ENCODE results near the gene MCRIP2. TPM values are rescaled to one million over a fixed set of nuclear protein-coding genes. Genes with fewer than 3 reads are reported as not detected.

MCRIP2 gene
- total RNA-seq, 1 donor from 2014 or later = 27.0 TPM

DNA sequence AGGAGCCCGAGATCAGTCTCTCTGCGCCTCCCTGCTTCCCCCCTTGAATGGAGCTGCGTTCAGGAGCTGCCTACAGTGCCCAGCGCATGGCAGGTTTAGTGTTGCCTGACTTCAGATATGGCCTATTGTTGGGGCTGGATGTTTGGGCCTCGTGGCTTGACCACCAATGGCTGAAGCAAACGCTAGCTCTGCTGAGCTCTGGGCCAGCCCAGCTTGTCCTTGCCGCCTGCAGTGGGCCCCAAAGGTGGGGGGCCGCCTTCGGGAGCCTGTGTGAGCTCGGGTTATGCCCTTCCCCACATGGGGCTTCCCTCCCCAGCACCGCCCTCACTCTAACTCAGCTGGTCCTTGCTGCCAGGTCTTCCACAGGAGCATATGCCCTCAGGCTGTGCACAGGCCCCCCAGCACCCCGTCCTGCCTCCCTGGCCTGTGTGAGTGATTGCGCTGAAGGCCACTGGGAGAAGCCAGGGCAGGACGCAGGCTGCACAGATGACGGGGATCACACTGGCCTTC is 3.5 kb upstream of the MCRIP2 start:
- Histone ChIP-seq H3K27ac (no peak overlapping the region), H3K36me3 (no peaks in the 10 kb centered on the region), H3K4me3 (peak overlapping the region in 1 of 2 donors; percentile 96), H3K27me3 (no peaks in the 10 kb centered on the region), H3K4me1 (peaks cover 45% of the 10 kb centered on the region), H3K9me3 (no peaks in the 10 kb centered on the region)
- TF ChIP-seq, protein P1, sequence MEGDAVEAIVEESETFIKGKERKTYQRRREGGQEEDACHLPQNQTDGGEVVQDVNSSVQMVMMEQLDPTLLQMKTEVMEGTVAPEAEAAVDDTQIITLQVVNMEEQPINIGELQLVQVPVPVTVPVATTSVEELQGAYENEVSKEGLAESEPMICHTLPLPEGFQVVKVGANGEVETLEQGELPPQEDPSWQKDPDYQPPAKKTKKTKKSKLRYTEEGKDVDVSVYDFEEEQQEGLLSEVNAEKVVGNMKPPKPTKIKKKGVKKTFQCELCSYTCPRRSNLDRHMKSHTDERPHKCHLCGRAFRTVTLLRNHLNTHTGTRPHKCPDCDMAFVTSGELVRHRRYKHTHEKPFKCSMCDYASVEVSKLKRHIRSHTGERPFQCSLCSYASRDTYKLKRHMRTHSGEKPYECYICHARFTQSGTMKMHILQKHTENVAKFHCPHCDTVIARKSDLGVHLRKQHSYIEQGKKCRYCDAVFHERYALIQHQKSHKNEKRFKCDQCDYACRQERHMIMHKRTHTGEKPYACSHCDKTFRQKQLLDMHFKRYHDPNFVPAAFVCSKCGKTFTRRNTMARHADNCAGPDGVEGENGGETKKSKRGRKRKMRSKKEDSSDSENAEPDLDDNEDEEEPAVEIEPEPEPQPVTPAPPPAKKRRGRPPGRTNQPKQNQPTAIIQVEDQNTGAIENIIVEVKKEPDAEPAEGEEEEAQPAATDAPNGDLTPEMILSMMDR (IDR thresholded peaks at IDR 0.05) = no peak
- no peak for TF ChIP-seq POLR2AphosphoS5 (IDR thresholded peaks at IDR 0.05; ENCODE audit: insufficient read depth in 1 of 2, low read depth in 1 of 2)
- TF ChIP-seq POLR2A (IDR thresholded peaks at IDR 0.05) = no peak
- no peak for DNase-seq (ENCODE audit: extremely low spot score in 2 of 2)
- intact Hi-C loops (cut with DNase I) = no loop called here

DNA sequence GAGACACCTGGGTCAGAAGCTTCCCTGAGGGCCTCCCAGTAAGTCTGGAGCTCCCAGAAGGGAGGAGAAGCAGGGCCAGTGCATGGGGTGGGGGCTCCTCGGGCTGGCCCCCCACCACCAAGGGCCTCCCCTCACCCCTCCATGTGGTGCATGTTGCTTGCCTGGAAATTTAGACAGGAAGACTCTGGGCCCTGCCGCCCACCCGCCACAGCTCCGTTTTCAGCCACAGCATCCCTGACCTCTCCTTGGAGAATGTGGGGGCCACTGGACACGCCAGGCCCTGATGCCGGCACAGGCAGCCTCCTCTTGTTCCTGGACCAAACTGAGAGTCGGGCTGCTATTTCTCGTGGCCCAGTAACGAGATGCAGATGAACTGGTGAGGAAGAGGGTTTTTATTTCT is 2.8 kb upstream of the MCRIP2 start:
- no peak overlapping the region for H3K4me3 ChIP-seq
- no peak overlapping the region for H3K27ac ChIP-seq
- H3K9me3 ChIP-seq = no peaks in the 10 kb centered on the region
- H3K36me3 ChIP-seq = no peaks in the 10 kb centered on the region
- no peaks in the 10 kb centered on the region for H3K27me3 ChIP-seq
- DNase-seq (ENCODE audit: extremely low spot score in 2 of 2) = no peak
- H3K4me1 ChIP-seq = peaks cover 52% of the 10 kb centered on the region
- intact Hi-C loops (cut with DNase I) = no loop called here
- TF ChIP-seq POLR2AphosphoS5 (IDR thresholded peaks at IDR 0.05; ENCODE audit: insufficient read depth in 1 of 2, low read depth in 1 of 2) = no peak
- TF ChIP-seq, protein P1 (IDR thresholded peaks at IDR 0.05) = no peak
- no peak for TF ChIP-seq POLR2A (IDR thresholded peaks at IDR 0.05)

DNA sequence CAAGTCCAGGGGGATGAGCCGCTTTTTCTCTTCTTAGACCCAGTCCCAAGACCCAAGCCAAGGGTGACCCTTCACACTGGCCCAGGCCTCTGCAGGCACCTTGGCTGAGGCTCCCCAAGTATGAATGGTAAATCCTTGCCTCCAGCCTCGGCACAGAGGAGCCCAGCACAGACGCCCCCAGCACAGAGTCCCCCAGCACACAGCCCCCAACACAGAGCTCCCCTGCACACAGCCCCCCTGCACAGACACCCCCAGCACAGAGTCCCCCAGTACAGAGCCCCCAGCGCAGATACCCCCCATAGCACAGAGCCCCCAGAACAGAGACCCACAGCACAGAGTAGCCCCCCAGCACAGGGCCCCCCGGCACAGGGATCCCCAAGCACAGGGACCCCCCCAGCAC is 1.0 kb upstream of the MCRIP2 start:
- peaks cover 46% of the 10 kb centered on the region for H3K4me1 ChIP-seq
- H3K4me3 ChIP-seq = no peak overlapping the region
- no peaks in the 10 kb centered on the region for H3K36me3 ChIP-seq
- intact Hi-C loops (cut with DNase I) = loop anchor here (10.0 kb wide), 1 partner anchor 256 kb away; the partner anchor contains the start of gene PGAP6
- DNase-seq (ENCODE audit: extremely low spot score in 2 of 2) = no peak
- H3K9me3 ChIP-seq = no peaks in the 10 kb centered on the region
- TF ChIP-seq, protein P1 (IDR thresholded peaks at IDR 0.05) = no peak
- TF ChIP-seq POLR2A (IDR thresholded peaks at IDR 0.05) = no peak
- TF ChIP-seq POLR2AphosphoS5 (IDR thresholded peaks at IDR 0.05; ENCODE audit: insufficient read depth in 1 of 2, low read depth in 1 of 2) = no peak
- peak overlapping the region; percentile 80 for H3K27ac ChIP-seq
- H3K27me3 ChIP-seq = no peaks in the 10 kb centered on the region

DNA sequence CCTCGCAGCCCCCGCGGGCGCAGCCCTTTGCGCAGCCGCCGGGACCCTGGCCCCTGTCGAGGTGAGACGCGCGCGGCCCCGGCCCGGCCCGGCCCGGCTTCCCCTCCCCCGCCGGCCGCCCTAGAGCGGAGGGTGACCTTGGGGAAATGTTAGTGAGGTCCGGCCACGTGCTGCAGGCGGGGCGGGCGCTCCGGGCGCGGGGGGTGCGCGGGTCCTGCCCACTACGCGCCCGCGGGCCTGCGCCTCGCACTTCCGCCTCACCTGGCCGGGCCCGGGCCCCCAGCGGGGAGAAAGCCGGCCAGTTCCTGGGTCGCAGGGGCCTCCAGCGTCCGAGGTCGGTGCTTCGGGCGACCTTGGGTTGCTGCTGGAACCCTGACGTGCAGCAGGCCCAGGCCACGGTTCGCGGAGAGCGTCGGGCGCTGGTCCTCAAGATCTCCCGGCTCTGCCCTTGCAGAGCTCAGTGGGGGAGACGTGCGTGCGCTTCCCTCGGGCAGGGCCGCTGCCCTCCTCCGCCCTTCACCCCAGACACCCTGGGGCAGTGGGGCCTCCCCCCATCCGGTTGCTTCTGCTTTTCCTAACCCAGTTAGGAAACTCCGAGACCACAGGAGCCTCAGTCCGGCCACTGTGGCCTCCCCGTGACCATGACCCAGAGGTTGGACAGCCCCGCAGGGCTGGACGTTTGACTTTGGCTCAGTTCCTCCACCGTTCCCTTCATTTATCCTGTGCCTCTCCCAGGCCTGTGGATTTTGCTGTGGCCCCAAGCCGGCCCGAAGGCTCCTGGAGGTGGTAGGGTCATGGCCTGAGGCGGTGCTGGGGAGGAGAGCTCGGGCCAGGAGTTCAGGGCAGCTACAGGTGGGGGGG is 791 bp downstream of the MCRIP2 start:
- TF ChIP-seq, protein P1 (IDR thresholded peaks at IDR 0.05) = no peak
- TF ChIP-seq POLR2AphosphoS5 (IDR thresholded peaks at IDR 0.05; ENCODE audit: insufficient read depth in 1 of 2, low read depth in 1 of 2) (peak in 1 of 2 donors; percentile 24), POLR2A (IDR thresholded peaks at IDR 0.05) (no peak)
- peak overlapping the region; percentile 80 for H3K27ac ChIP-seq
- no peaks in the 10 kb centered on the region for H3K9me3 ChIP-seq
- peak overlapping the region; percentile 59 to 83 for H3K4me3 ChIP-seq
- H3K4me1 ChIP-seq = peaks cover 56% of the 10 kb centered on the region
- H3K36me3 ChIP-seq = no peaks in the 10 kb centered on the region
- no peaks in the 10 kb centered on the region for H3K27me3 ChIP-seq
- intact Hi-C loops (cut with DNase I) = loop anchor here (10.0 kb wide), 1 partner anchor 258 kb away; the partner anchor contains the start of gene PGAP6
- DNase-seq (ENCODE audit: extremely low spot score in 2 of 2) = no peak

DNA sequence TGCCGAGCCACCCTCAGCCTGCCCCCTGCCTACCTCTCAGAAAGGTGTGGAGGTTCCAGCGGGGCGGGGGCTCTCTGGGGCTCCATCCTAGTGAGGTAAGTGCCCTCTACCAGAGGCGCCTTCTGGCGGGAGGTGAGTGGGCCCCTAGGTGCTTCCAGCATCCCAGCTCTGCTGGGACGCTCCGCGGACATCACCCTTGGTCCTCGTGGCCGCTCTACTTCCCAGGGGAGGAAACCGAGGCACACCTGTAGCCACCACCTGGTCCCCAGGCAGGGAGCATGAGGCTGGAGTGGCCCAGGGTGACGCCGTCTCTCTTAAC is 1.4 kb downstream of the MCRIP2 start:
- H3K4me1 ChIP-seq = peaks cover 56% of the 10 kb centered on the region
- TF ChIP-seq POLR2AphosphoS5 (IDR thresholded peaks at IDR 0.05; ENCODE audit: insufficient read depth in 1 of 2, low read depth in 1 of 2) = no peak
- TF ChIP-seq, protein P1 (IDR thresholded peaks at IDR 0.05) = no peak
- TF ChIP-seq POLR2A (IDR thresholded peaks at IDR 0.05) = no peak
- peak overlapping the region; percentile 59 to 83 for H3K4me3 ChIP-seq
- no peaks in the 10 kb centered on the region for H3K9me3 ChIP-seq
- no peaks in the 10 kb centered on the region for H3K27me3 ChIP-seq
- H3K36me3 ChIP-seq = no peaks in the 10 kb centered on the region
- intact Hi-C loops (cut with DNase I) = loop anchor here (10.0 kb wide), 1 partner anchor 258 kb away; the partner anchor contains the start of gene PGAP6
- H3K27ac ChIP-seq = no peak overlapping the region
- DNase-seq (ENCODE audit: extremely low spot score in 2 of 2) = no peak
